Measurements from ENCODE around the gene TATDN2. TPM values are rescaled to one million over a fixed set of nuclear protein-coding genes. Genes with fewer than 3 reads are reported as not detected.

TATDN2 gene
- total RNA-seq, 2 donors from 2014 or later: 29.5 to 38.7 TPM

GRCh38 chr3:10288575-10288960, 40.3 kb downstream of the TATDN2 start:
- DNase-seq (ENCODE audit: low spot score) (no peak), ATAC-seq (ENCODE audit: insufficient number of reproducible peaks, low FRiP score, low read depth) (no peak)
- H3K9me3 ChIP-seq: no peaks in the 10 kb centered on the region
- no peak for TF ChIP-seq CTCF (IDR thresholded peaks at IDR 0.05)
- H3K27ac ChIP-seq: no peak overlapping the region
- no peak overlapping the region for H3K4me3 ChIP-seq
- peaks cover 0 to 5% of the 10 kb centered on the region in 2 donors for H3K4me1 ChIP-seq (ENCODE audit: control insufficient read depth in 1 of 2, low read depth in 2 of 2)
- H3K27me3 ChIP-seq (replicated peaks; ENCODE audit: insufficient read depth): no peaks in the 10 kb centered on the region
- H3K36me3 ChIP-seq: peaks cover 2% of the 10 kb centered on the region

GRCh38 chr3:10289077-10289476, 40.8 kb downstream of the TATDN2 start:
- TF ChIP-seq CTCF (IDR thresholded peaks at IDR 0.05): no peak
- H3K36me3 ChIP-seq: peaks cover 2% of the 10 kb centered on the region
- H3K27ac ChIP-seq: no peak overlapping the region
- peaks cover 0 to 5% of the 10 kb centered on the region in 2 donors for H3K4me1 ChIP-seq (ENCODE audit: control insufficient read depth in 1 of 2, low read depth in 2 of 2)
- H3K4me3 ChIP-seq: no peak overlapping the region
- H3K27me3 ChIP-seq (replicated peaks; ENCODE audit: insufficient read depth): no peaks in the 10 kb centered on the region
- ATAC-seq (ENCODE audit: insufficient number of reproducible peaks, low FRiP score, low read depth) (no peak), DNase-seq (ENCODE audit: low spot score) (no peak)
- H3K9me3 ChIP-seq: no peaks in the 10 kb centered on the region

GRCh38 chr3:10289787-10290355, 41.6 kb downstream of the TATDN2 start:
- DNase-seq (ENCODE audit: low spot score) (no peak), ATAC-seq (ENCODE audit: insufficient number of reproducible peaks, low FRiP score, low read depth) (no peak)
- no peak for TF ChIP-seq CTCF (IDR thresholded peaks at IDR 0.05)
- Histone ChIP-seq H3K9me3 (no peaks in the 10 kb centered on the region), H3K36me3 (peaks cover 2% of the 10 kb centered on the region), H3K27me3 (replicated peaks; ENCODE audit: insufficient read depth) (no peaks in the 10 kb centered on the region), H3K27ac (no peak overlapping the region), H3K4me1 (ENCODE audit: control insufficient read depth in 1 of 2, low read depth in 2 of 2) (peaks cover 0 to 5% of the 10 kb centered on the region in 2 donors), H3K4me3 (no peak overlapping the region)

- peaks cover 2% of the 10 kb centered on the region for H3K36me3 ChIP-seq
- H3K27ac ChIP-seq: no peak overlapping the region
- no peaks in the 10 kb centered on the region for H3K27me3 ChIP-seq (replicated peaks; ENCODE audit: insufficient read depth)
- no peak for ATAC-seq (ENCODE audit: insufficient number of reproducible peaks, low FRiP score, low read depth)
- TF ChIP-seq CTCF (IDR thresholded peaks at IDR 0.05): no peak
- H3K4me3 ChIP-seq: no peak overlapping the region
- DNase-seq (ENCODE audit: low spot score): no peak
- no peaks in the 10 kb centered on the region for H3K9me3 ChIP-seq
- H3K4me1 ChIP-seq (ENCODE audit: control insufficient read depth in 1 of 2, low read depth in 2 of 2): peaks cover 0 to 5% of the 10 kb centered on the region in 2 donors
Observed at GRCh38 chr3:10290481-10291176, 42.4 kb downstream of the TATDN2 start.

- H3K27ac ChIP-seq: no peak overlapping the region
- ATAC-seq (ENCODE audit: insufficient number of reproducible peaks, low FRiP score, low read depth): no peak
- no peak for TF ChIP-seq CTCF (IDR thresholded peaks at IDR 0.05)
- peaks cover 4 to 5% of the 10 kb centered on the region in 2 donors for H3K4me1 ChIP-seq (ENCODE audit: control insufficient read depth in 1 of 2, low read depth in 2 of 2)
- H3K36me3 ChIP-seq: peaks cover 2% of the 10 kb centered on the region
- H3K27me3 ChIP-seq (replicated peaks; ENCODE audit: insufficient read depth): no peaks in the 10 kb centered on the region
- no peak for DNase-seq (ENCODE audit: low spot score)
- no peak overlapping the region for H3K4me3 ChIP-seq
- no peaks in the 10 kb centered on the region for H3K9me3 ChIP-seq
Observed at GRCh38 chr3:10291641-10292040, 43.4 kb downstream of the TATDN2 start.

Data from thoracic aorta (tissue), 2 donors.